DOHH2 (cell line): Measurements from ENCODE around the gene SUSD4.

Source experiments
- H3F3A ChIP-seq: fragments of 200-600 bp; sonication (generic), shearing (Covaris generic); 2 replicates; pipeline ENCODE4 v1.6.0; 2016; ENCODE audit warnings: antibody characterized with exemption, mild to moderate bottlenecking; ENCODE audit not compliant: control insufficient read depth, insufficient read depth
- H3K27ac ChIP-seq: fragments of 200-600 bp; sonication (generic); 2 replicates; pipeline ENCODE4 v1.5.1; 2014; ENCODE audit warnings: low read depth, mild to moderate bottlenecking, low read length, moderate library complexity
- H3K27me3 ChIP-seq: fragments of 200-600 bp; sonication (generic); 2 replicates; pipeline ENCODE4 v1.6.1; 2014; ENCODE audit warnings: mild to moderate bottlenecking, low read length, mixed read lengths; ENCODE audit not compliant: control insufficient read depth
- H3K36me3 ChIP-seq: fragments of 200-600 bp; sonication (generic); 2 replicates; pipeline ENCODE4 v1.6.1; 2014; ENCODE audit warnings: mild to moderate bottlenecking, low read length, moderate library complexity, mixed read lengths; ENCODE audit not compliant: control insufficient read depth
- H3K4me1 ChIP-seq: fragments of 200-600 bp; sonication (generic); 2 replicates; pipeline ENCODE4 v1.6.1; 2014; ENCODE audit warnings: mild to moderate bottlenecking, low read length, mixed read lengths; ENCODE audit not compliant: control insufficient read depth
- H3K4me2 ChIP-seq: fragments of 200-600 bp; sonication (generic); 2 replicates; pipeline ENCODE4 v1.6.0; 2014; ENCODE audit warnings: mild to moderate bottlenecking, low read length, moderate library complexity
- H3K4me3 ChIP-seq: fragments of 200-600 bp; sonication (generic); 2 replicates; pipeline ENCODE4 v1.5.1; 2014; ENCODE audit warnings: mild to moderate bottlenecking, low read length, mixed read lengths
- H3K79me2 ChIP-seq: fragments of 200-600 bp; sonication (generic); 2 replicates; pipeline ENCODE4 v1.6.1; 2014; ENCODE audit warnings: mild to moderate bottlenecking, low read length, mixed read lengths; ENCODE audit not compliant: control insufficient read depth
- H3K9me2 ChIP-seq: fragments of 200-600 bp; sonication (generic); replicated peaks from 2 replicates; pipeline ENCODE4 v1.6.1; 2014; ENCODE audit warnings: mild to moderate bottlenecking, low read length, mixed read lengths; ENCODE audit not compliant: control insufficient read depth
- H3K9me3 ChIP-seq: fragments of 200-600 bp; sonication (generic); 2 replicates; pipeline ENCODE4 v1.6.1; 2014; ENCODE audit warnings: antibody characterized with exemption, low read length, mixed read lengths; ENCODE audit not compliant: control insufficient read depth, insufficient read depth
- H4K20me1 ChIP-seq: fragments of 200-600 bp; sonication (generic); 2 replicates; pipeline ENCODE4 v1.6.0; 2014; ENCODE audit warnings: low read depth, mild to moderate bottlenecking, antibody characterized with exemption, low read length, moderate library complexity; ENCODE audit not compliant: control insufficient read depth, insufficient read depth
- CTCF ChIP-seq: fragments of 200-600 bp; sonication (generic); IDR thresholded peaks from one replicate; pipeline ENCODE4 v1.5.1; 2014; ENCODE audit warnings: antibody characterized with exemption, mild to moderate bottlenecking, low read depth, low read length; ENCODE audit not compliant: poor library complexity, severe bottlenecking
- EZH2phosphoT487 ChIP-seq: fragments of 200-600 bp; sonication (generic); IDR thresholded peaks from 2 replicates; pipeline ENCODE4 v1.6.1; 2017; ENCODE audit warnings: borderline replicate concordance, mild to moderate bottlenecking, antibody characterized with exemption, low read length, moderate library complexity, mixed read lengths

SUSD4 gene

GRCh38 chr1:223248001-223248769 lies 115.8 kb downstream of the SUSD4 start:
- H3K9me2 ChIP-seq = no peaks in the 10 kb centered on the region
- H3K27me3 ChIP-seq = no peaks in the 10 kb centered on the region
- no peak for TF ChIP-seq EZH2phosphoT487
- no peak for TF ChIP-seq CTCF
- no peaks in the 10 kb centered on the region for H3F3A ChIP-seq
- H3K4me3 ChIP-seq = no peak overlapping the region
- H4K20me1 ChIP-seq = no peaks in the 10 kb centered on the region
- H3K27ac ChIP-seq = no peak overlapping the region
- H3K4me1 ChIP-seq = no peaks in the 10 kb centered on the region
- no peaks in the 10 kb centered on the region for H3K79me2 ChIP-seq
- no peaks in the 10 kb centered on the region for H3K9me3 ChIP-seq
- H3K4me2 ChIP-seq = no peak overlapping the region
- H3K36me3 ChIP-seq = no peaks in the 10 kb centered on the region

- no peaks in the 10 kb centered on the region for H3K9me3 ChIP-seq
- no peak for TF ChIP-seq CTCF
- TF ChIP-seq EZH2phosphoT487 = no peak
These were observed 117.4 kb downstream of the SUSD4 start for GRCh38 chr1:223246476-223247112.

GRCh38 chr1:223245983-223246382 lies 118.0 kb downstream of the SUSD4 start:
- Histone ChIP-seq H3K4me1 (no peaks in the 10 kb centered on the region), H3K27ac (no peak overlapping the region), H3F3A (no peaks in the 10 kb centered on the region), H4K20me1 (no peaks in the 10 kb centered on the region), H3K4me3 (no peak overlapping the region), H3K9me3 (no peaks in the 10 kb centered on the region), H3K36me3 (no peaks in the 10 kb centered on the region), H3K27me3 (no peaks in the 10 kb centered on the region), H3K4me2 (no peak overlapping the region), H3K79me2 (no peaks in the 10 kb centered on the region), H3K9me2 (no peaks in the 10 kb centered on the region)
- no peak for TF ChIP-seq EZH2phosphoT487
- TF ChIP-seq CTCF = no peak

More at GRCh38 chr1:223246476-223247112, 117.4 kb downstream of the SUSD4 start:
- Histone ChIP-seq H3K27me3 (no peaks in the 10 kb centered on the region), H3K4me3 (no peak overlapping the region), H3K36me3 (no peaks in the 10 kb centered on the region), H3F3A (no peaks in the 10 kb centered on the region), H3K4me1 (no peaks in the 10 kb centered on the region), H3K79me2 (no peaks in the 10 kb centered on the region), H3K4me2 (no peak overlapping the region), H3K27ac (no peak overlapping the region), H4K20me1 (no peaks in the 10 kb centered on the region), H3K9me2 (no peaks in the 10 kb centered on the region)
